GM18505 (cell line): ENCODE measurements around the gene REEP3.

Experiments
- ATAC-seq: cut with Tn5 transposase; IDR thresholded peaks from one replicate; pipeline ENCODE4 v1.9.1; 2021; ENCODE audit not compliant: unreplicated experiment
- POLR2A ChIP-seq: IDR thresholded peaks from 4 replicates; pipeline ENCODE4 v1.6.1; 2011; ENCODE audit warnings: borderline replicate concordance; ENCODE audit not compliant: insufficient read depth, insufficient read length; ENCODE audit errors: extremely low read depth

The REEP3 gene

GRCh38 chr10:63527401-63527800, 6.2 kb downstream of the REEP3 start:
- ATAC-seq, result no peak
- TF ChIP-seq POLR2A, result no peak

- ATAC-seq, result no peak
Measured at GRCh38 chr10:63528084-63528744, 7.0 kb downstream of the REEP3 start.

GRCh38 chr10:63530409-63530808, 9.2 kb downstream of the REEP3 start:
- TF ChIP-seq POLR2A, result no peak
- no peak for ATAC-seq

More at GRCh38 chr10:63528084-63528744, 7.0 kb downstream of the REEP3 start:
- no peak for TF ChIP-seq POLR2A

GRCh38 chr10:63534723-63535122, 13.5 kb downstream of the REEP3 start:
- ATAC-seq, result no peak
- TF ChIP-seq POLR2A, result no peak

GRCh38 chr10:63536698-63537097, 15.5 kb downstream of the REEP3 start:
- ATAC-seq, result no peak
- no peak for TF ChIP-seq POLR2A

- TF ChIP-seq POLR2A, result no peak
- ATAC-seq, result no peak
Measured at GRCh38 chr10:63537536-63537935, 16.3 kb downstream of the REEP3 start.

- no peak for ATAC-seq
- no peak for TF ChIP-seq POLR2A
Measured at GRCh38 chr10:63539377-63539776, 18.2 kb downstream of the REEP3 start.

- no peak for ATAC-seq
- no peak for TF ChIP-seq POLR2A
Measured at GRCh38 chr10:63539994-63540393, 18.8 kb downstream of the REEP3 start.

GRCh38 chr10:63542835-63543575, 21.8 kb downstream of the REEP3 start:
- no peak for ATAC-seq
- TF ChIP-seq POLR2A, result no peak

GRCh38 chr10:63543576-63543962, 22.4 kb downstream of the REEP3 start:
- ATAC-seq, result no peak
- TF ChIP-seq POLR2A, result no peak

- no peak for ATAC-seq
- TF ChIP-seq POLR2A, result no peak
Measured at GRCh38 chr10:63544418-63544817, 23.2 kb downstream of the REEP3 start.

GRCh38 chr10:63547628-63548360, 26.6 kb downstream of the REEP3 start:
- ATAC-seq, result no peak
- no peak for TF ChIP-seq POLR2A

- ATAC-seq, result no peak
- no peak for TF ChIP-seq POLR2A
Measured at GRCh38 chr10:63548860-63549259, 27.7 kb downstream of the REEP3 start.

- no peak for ATAC-seq
- no peak for TF ChIP-seq POLR2A
Measured at GRCh38 chr10:63549810-63550209, 28.6 kb downstream of the REEP3 start.

GRCh38 chr10:63553031-63553430, 31.8 kb downstream of the REEP3 start:
- no peak for ATAC-seq

More at GRCh38 chr10:63553031-63553430, 31.8 kb downstream of the REEP3 start:
- no peak for TF ChIP-seq POLR2A
